Cerebellar nuclear complex (tissue), 1 donor: Measurements from ENCODE around the gene MAGOH.

Experiments
- DNase-seq, 2 experiments: peaks; one replicate each; lab custom pipeline; 2025; lab: John Stamatoyannopoulos, UW

MAGOH gene

DNA sequence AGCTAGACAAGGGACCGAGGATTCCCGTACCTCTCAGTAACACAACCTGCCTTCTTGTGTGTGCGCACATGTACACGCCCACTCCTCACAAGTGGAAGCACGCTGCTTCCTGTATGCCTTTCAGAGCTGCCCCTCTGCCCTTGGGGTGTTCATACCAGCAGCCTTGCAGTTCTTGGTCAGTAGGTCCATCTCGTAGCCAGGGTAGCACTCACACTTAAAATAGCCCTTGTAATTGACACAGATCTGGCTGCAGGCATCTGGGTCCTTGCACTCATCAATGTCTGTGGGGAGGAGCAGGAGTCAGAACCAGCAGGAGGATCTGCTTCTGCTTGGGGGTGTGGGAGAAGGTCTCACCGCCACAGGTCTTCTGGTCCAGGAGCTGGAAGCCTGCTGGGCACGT, 32.6 kb upstream of the MAGOH start:
- DNase-seq, result no peak

DNA sequence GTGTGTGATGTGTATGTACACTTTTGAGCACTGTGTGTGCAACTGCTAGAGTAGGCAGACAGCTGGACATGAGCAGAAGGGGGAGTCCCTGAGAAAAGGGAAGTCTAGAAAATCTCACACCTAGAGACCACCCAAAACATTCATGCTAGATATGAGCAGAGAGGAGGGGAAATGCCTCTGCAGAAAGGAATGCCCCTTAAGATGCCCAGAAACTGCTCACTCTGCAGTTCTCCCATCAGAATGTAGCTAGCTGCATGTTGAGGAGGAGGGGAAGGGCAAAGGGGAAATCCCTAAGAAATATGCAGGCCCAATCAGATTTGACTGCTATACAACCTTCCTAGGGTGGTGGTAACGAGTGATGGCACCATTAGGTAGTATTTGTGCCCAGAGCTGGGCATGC, 31.8 kb upstream of the MAGOH start:
- no peak for DNase-seq

DNA sequence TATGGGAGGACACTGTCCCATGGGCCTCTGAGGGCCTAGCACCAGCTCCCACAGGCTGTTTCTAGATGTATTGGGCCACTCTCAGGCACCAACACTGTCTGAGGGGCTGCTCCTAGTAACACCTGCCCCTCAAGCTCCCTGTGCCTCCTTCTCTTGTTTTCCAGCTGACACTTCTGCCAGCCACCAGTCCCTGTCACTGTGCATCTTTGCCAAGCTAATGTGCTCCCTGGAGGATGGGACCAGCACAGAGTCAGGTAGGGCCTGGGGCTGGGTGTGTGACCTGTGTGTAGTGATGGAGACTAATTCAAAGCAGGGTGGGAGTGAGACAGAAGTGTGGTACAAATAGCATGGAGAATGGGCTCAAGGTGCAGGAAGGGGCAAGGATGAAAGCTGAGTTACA, 29.4 kb upstream of the MAGOH start:
- DNase-seq, result no peak

DNA sequence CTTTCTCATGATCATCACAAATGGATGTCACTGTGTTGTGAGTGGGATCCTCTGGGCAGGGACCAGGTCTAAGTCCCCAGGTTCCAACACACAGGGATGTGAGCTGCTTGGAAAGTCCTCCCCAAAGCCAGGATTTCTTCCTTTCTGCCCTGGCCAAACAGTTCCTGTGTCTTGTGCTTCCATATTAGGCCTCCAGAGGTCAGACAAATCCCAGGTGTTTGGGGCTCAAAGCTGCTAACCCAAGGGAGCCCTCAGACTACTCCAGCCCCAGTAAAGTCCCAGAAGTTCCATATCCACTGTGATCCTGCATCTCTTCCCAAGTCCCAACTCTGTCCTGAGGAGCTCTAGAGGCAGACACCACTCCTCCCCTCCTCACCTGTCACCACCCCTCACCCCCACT, 27.7 kb upstream of the MAGOH start:
- no peak for DNase-seq

DNA sequence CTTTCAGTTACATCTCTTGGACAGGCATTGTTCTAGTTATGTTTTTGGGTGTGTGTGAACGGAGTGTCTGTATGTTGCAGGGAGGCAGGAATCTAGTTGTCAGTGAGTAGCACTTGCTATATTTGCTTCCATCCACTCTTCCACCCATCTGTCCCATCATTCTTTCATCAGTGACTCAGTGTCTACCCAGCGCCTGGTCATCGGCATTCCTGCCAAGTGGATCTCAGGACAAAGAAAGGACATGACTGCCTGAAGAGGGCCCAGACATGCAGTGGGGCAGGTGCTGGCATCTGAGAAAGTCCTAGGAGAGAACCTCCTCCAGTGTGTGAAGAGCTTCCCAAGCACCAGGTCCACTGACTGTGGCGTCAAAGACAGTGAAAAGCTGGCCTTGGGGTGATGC, 27.3 kb upstream of the MAGOH start:
- no peak for DNase-seq

DNA sequence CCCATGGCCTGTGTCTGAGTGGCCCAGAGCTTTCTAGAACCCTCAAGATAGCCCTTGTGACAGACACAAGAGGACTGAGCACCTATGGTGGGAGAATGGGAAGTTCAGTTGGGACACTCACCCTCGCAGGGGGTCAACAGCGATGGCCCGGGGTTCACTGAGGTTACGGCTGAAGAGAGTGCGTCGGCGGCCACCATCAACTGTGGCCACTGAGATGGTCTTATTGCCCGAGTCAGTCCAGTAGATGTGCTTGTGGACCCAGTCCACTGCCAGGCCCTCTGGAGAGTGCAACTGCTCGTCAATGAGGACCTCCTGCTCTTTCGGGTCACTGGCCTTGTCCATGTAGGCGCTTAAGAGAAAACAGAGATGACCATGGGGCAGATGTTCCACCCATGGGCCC, 25.7 kb upstream of the MAGOH start:
- DNase-seq, result no peak

DNA sequence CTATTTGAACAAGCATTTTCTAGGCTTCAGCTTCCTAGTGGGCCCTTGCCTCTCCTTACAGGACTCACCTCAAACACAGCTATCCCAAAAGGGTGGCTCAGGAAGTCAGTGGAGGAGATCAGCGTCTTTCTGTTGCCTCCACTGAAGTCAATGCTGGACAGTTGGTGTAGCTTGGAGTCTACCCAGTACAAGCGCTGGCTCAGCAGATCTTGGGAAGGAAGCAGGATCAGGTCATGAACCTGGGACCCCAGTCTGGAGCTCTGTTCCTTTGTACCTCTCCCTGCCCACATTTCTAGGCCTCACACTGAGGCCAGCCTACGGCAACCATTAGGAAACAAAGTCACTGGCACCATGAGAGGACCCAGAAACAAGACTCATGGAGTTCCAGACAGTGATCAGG, 23.7 kb upstream of the MAGOH start:
- no peak for DNase-seq

DNA sequence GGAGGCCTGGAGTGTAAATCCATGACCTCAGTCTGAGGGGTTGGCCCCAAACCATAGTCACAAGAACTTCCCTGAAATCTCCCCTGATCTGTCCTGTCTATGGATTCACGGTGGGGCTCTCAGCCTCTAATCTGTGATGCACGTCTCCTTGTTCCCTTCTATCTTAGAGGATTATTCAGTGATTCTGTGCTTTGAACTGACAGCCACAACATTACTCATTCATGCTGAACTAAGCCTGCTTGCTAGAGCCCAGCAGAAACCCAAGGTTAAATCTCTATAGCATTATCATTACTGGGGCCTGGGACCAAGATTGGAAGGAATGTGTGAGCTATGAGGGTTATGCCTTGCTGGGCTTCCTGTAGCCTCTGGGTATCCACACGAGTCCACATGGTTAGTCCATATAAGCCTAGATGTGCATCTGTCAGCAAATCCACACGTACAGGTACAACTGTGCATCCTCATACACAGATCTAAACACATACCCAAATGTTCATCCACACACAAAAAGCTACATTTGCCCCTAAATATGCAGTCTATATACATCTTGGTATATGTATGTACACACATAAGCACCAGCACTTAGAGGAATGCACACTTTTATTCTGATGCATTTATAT, 22.4 kb upstream of the MAGOH start:
- DNase-seq, result no peak

DNA sequence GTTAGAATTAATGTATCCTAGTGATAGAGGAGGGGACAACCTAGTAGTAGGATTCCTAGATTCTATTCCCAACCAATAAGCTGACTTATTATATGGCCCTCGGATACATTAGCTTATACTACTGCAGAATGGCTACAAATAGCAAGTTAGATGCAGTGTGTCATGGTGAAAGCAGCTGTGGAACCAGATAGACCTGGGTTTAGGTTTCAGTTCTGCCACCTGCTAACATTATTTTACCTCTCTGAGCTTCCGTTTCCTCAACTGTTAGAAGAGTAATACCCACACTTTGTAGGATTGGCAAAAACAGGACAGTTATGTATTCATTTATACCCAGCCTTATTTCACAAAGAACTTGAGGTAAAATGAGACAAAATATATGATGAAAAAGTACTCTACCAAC, 21.6 kb upstream of the MAGOH start:
- DNase-seq, result no peak

DNA sequence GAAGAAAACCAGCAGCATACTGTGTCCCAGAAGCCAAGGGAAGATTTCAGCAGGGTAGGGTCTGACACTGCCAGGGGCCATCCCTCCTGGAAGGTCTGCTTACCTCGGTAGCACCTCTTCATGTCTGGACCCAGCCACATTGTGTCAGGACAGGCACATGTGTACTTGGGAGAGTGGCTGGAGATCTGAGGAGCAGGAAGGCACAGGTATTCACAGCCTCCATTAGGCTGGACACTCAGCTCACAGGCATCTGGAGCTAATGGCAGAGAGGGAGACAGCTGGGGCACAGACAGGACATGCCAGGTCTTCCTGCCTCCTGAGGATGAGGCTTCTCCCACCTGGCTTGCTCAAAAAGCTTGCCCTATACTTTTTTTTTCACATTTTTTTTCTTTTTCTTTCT, 19.9 kb upstream of the MAGOH start:
- DNase-seq, result no peak

DNA sequence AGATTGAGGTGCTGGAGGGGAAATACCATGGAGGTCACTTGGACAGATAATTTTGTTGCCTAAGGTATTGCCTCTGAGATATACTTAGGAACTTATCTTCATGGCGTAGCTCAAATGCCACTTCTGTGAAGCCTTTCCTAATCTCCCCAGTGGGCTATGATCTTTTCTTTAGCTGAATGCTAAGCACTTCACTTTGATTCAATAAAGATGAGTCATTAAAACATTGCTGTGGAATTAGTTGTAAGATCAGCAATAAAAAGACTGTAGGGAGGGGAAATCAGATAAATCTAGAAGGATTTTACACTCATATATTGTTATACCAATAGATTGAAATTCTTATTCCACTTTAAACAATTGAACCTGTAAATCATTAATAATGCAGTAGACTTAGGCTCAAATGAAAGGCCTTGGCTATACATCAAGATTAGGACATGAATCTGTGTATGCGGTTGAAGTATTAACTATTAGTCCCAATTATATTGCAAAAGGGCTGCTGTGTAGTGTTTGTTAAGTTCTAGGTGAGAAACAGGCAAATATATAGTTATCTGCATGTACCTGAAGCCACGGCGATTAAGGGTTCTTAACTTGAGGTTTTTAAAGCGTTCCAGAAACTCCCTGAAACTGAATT, 19.2 kb upstream of the MAGOH start:
- DNase-seq, result no peak

DNA sequence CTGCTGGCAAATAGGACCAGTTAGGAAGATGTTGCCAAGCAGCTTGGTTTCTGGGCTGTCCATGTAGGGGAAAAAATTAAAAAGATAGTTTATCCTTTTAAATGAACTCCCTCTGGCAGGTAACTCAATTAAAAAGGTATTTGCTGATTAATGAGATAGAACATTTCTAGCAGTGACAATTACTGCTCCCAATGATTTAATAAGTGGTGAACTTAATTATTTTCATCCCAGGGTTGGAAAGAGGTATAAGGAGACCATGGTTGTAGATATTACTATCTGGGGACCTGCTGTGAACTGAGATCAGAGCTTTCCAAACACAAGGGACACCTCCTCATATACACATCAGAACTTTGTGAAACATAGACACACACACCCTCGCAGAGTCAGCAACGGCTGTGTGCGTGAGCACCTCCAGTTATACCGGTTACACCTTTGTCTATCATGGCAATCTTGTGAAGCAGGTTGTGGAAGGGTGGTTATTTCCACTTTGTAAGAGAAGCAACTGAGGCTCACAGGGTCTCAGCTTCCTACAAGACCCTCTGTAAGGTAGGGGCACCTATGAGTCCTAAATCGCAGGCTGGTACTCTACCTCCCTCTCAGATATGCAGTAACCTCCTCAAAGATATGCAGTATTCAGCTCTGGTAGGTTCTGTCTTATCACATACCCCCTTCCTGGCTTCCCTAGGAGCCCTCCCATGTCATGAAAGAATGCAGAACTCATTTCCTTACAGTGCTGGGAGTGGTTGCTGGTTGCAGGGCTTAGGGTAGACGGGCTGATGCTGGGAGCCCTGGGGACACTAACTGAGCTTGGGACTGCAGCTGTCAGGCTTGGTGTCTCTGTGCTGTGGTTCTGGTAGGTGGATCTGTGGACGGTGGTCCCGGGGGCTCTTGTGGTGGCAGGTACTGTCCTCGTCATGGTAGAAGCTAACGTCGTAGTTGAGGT, 18.5 kb upstream of the MAGOH start:
- no peak for DNase-seq

DNA sequence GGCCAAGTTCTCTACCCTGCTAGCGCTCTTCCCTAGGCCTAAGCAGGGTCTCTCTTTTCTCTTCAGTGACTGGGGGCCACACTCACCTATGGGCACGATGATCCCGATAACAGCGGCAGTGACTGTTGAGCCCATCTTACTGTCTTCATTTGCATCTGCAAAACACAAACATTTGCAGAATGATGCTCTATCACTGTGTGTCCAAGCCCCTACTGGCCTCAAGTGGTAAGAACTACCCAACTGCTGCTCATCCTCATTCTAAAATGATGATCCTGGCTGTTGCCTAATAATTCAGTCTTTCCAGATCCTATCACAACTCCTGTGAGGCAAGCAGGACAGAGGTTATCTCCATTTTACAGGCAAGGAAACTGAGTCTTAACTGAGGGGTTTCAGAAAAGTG, 16.7 kb upstream of the MAGOH start:
- DNase-seq, result no peak

DNA sequence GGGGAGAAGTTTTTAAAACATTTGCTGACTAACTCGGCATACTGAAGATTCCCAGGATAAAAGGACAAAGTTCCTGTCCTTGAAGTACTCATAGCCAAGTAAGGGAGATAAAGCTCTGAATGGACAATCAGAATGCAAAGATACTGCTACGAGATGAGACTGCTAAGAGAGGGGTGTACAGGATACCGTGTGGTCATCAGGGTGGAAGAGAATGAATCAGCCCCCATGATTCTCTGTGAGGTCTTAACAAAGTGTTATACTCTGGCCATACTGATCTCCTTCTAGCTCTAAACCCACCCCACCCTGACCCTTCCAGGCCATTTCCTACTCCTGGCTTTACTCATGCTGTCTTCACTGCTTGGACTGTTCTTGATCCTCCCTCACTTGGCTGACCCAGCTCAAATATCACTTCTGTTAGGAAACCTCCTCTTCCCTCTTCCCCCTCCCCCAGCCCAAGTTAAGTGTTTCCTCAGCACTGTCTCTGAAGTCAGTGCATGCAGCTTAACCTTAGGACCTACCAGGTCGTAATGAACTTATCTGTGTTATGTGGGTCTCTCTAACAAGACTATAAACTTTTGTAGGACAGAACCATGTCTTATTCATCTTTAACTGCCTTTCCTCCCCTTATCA, 15.8 kb upstream of the MAGOH start:
- DNase-seq, result no peak

DNA sequence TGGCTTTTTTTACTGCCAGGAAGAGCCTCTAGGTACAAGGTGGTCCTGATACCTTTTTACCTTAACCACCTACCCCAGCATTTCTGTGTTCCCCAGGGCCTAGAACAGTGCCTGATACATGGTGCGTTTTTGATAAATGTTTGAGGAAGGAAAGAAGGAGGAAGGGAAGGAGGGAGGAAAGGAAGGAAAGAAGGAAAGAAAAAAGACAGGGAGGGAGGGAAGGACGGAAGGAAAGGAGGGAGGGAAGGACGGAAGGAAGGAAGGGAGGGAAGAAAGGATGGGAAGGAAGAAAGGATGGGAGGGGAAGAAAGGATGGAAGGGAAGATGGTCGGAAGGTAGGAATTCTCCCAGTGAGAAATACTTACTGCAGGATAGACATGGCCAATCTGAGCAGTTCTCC, 12.0 kb upstream of the MAGOH start:
- no peak for DNase-seq

DNA sequence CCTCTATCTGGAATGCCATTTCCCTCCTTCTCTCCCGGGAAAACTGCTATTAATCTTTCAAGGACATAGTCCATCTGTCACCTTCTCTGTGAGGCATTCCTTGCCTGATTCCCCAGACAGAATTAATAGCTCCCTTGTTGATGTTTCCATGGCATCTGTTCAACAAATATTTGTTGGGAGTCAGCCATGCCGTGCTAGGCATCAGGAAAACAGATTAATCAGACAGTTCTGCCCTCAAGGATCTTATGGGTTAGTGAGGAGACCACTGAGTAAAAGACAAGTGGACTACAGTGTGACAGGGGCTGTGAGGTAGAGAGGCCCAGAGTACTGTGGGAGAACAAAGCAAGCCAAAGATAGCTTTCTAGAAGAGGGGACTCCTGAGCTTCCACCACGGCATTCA, 11.4 kb upstream of the MAGOH start:
- no peak for DNase-seq

DNA sequence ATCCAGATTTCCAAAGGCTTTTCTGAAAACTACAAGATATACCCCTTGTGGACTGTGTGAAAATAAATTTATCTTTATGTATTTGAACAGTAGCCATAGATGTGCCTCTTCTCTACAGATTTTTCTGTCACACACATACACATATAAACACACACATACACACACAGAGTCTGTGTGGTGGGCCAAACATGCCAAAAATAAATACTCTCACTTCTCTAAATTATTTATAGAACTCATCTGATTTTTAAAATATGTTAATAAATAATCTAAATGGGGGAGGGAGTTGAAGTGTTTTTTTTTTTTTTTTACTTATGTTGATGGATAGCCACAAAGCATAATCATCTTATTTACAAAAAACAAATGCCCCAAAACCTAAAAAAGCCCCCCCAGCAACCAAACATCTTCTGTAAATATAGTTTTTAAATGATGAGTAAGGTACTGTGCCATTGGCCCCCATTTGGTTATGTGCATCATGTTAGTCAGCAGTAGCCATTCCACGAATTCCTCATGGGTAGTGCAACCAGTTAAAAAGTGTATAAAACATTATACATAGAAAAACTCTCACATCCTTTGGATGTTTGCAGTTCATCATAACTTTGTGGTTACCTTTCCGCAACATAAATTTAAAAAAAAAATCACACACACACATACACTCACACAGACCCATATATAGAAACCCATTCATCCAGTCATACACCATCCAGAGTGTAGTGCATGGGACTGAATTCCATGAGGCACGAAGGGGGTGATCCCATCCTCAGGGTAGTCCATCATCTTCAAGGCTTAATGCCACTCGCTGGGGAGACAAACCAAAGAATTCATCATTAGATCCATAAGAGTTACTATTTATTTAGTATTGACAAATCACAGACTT, 8.2 kb upstream of the MAGOH start:
- DNase-seq, result no peak

DNA sequence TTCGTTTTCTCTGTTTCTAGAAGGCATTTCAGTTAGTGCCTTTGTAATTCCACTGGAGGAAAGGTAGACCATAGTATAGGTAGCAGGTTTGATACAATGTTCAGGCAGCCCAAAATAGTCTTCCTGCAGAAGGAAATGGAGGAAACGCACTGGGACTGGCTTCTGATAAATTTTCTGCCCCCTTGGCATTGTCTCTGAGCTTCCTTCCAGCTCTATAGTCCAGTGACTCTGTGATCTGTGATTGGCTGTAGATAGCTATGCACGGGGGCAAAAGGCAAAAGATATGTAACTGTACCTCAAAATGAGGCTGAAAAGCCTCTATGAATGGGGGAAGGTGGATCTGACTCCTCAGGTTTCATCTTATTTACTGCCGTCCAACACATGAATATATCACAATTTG, 5.8 kb upstream of the MAGOH start:
- no peak for DNase-seq

DNA sequence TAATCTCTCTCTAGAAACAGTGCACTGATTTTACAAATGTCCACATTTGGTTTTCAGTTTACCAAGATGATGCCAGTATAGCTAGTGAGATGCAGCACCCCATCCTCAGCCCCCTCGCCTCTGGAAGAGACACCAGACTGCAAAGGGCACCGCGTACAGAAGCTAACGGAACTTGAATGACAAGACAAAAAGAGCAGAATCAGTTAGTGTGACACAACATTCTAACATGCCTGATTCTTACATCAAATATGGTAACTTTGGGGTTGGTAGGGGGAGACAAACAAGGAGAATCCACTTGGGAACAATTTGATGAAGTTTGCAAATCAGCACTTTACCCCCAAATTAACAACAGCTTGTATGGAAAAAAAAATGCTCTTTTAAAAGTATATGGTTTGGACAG, 4.1 kb upstream of the MAGOH start:
- DNase-seq, result no peak

DNA sequence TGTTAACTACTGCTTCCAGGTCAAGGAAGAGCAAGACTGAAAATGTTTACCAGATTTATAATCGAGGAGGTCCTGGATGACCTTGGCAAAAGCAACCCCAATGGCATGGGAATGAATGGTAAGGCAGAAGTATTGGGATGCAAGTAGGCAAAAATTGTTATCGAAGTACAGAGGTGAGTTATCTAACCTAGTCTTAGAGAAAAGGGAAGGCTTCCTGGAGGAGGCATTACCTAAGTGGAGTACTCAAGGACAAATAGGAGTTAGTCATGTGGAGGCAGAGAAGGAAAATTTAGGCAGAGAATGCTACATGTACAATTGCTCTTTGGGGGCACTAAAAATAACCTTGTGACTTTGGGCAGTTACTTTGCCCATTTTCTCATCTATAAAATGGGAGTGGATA, 3.5 kb upstream of the MAGOH start:
- DNase-seq, result no peak

DNA sequence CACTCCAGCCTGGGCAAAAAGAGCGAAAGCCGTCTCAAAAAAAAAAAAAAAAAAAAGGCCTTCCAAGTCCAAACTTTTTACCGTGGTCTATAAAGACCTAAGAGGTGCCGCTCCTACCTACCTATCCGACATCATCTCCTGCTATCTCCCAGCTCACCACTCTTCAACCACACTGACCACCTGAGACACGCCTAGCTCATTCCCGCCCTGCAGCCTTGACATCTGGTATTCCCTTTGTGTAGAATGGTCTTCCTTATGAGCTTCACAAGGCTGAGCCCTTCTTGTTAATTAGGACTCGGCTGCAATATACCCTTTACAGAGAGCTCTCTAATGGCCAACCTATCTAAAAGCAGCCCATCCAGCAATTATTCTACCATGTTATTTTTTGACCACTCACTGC, 680 bp downstream of the MAGOH start:
- DNase-seq, result no peak

DNA sequence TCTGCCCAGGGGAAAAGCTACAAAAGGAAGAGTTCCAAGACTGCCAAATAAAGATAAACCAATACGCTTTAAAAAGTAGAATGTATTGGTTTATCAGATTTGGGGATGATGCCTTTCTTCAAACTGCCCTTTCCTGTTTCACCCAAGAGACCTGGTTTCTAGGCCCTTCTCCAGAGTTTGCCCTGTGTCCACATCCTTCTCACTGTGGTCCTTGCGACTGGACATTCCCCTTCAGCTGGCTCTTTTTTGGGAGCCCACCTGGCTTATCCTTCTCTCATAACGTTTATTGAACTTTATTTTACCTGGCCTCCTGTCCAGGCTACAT, 17.4 kb downstream of the MAGOH start:
- no peak for DNase-seq
